ENCODE measurements around the gene PAIP2. TPM values are rescaled to one million over a fixed set of nuclear protein-coding genes. Genes with fewer than 3 reads are reported as not detected.

The PAIP2 gene
- total RNA-seq, 4 donors from 2014 or later, result 13.8 to 67.3 (median 36.5) TPM

DNA sequence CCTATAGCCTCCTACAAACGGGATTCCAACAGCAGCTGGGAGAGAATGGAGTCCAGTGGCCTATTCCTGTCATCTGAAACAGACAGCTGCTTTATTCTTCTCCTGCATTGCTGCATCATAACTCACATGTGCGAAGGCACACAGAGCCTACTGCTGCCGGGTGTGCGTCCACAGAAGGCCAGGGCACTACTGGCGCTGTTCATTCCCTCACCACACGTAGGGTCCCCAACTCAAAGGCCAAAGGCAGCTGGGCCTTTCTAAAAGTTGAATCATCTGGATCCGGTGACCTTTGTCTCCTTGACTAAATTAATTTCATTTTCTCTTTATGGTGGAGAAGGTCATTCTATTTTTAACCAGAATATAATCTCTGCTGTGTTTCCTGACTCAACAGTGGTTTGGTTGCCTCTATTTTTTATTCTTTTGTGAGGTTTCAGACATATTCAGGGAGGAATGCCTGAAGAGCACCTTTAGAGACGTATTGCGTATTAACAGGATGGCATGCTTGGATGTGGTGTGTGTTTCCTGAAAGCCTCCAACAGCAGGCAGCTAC is 73.0 kb downstream of the PAIP2 start:
- intact Hi-C loops (cut with DNase I; ENCODE audit: low total_unique reads), result no loop called here
- peaks cover 41 to 64% (median 43%) of the 10 kb centered on the region in 4 donors for H3K4me1 ChIP-seq
- H3K4me3 ChIP-seq, result no peak overlapping the region
- no peaks in the 10 kb centered on the region for H3K36me3 ChIP-seq
- WGBS, 2 donors (ENCODE audit: low coverage in 1 of 2), result 75 to 87% methylated on average over 3 to 9 of the region's 9 CpGs
- TF ChIP-seq POLR2AphosphoS5 (IDR thresholded peaks at IDR 0.05), result no peak
- TF ChIP-seq, protein P1, sequence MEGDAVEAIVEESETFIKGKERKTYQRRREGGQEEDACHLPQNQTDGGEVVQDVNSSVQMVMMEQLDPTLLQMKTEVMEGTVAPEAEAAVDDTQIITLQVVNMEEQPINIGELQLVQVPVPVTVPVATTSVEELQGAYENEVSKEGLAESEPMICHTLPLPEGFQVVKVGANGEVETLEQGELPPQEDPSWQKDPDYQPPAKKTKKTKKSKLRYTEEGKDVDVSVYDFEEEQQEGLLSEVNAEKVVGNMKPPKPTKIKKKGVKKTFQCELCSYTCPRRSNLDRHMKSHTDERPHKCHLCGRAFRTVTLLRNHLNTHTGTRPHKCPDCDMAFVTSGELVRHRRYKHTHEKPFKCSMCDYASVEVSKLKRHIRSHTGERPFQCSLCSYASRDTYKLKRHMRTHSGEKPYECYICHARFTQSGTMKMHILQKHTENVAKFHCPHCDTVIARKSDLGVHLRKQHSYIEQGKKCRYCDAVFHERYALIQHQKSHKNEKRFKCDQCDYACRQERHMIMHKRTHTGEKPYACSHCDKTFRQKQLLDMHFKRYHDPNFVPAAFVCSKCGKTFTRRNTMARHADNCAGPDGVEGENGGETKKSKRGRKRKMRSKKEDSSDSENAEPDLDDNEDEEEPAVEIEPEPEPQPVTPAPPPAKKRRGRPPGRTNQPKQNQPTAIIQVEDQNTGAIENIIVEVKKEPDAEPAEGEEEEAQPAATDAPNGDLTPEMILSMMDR (IDR thresholded peaks at IDR 0.05), result no peak
- no peak for TF ChIP-seq POLR2A (IDR thresholded peaks at IDR 0.05)
- no peak for TF ChIP-seq EP300 (IDR thresholded peaks at IDR 0.05; ENCODE audit: low read depth)
- H3K27ac ChIP-seq, result peak overlapping the region; percentile 9 to 74 (median 42)
- in situ Hi-C loops (cut with MboI; ENCODE audit: low pct_ligation_motif_present in 1 of 4, low pct_unique_long_range_greater_than_20kb in 1 of 4, low sequenced_read_pairs in 3 of 4), result no loop called here
- no peaks in the 10 kb centered on the region for H3K27me3 ChIP-seq
- DNase-seq, result no peak
- H3K9me3 ChIP-seq, result no peaks in the 10 kb centered on the region

DNA sequence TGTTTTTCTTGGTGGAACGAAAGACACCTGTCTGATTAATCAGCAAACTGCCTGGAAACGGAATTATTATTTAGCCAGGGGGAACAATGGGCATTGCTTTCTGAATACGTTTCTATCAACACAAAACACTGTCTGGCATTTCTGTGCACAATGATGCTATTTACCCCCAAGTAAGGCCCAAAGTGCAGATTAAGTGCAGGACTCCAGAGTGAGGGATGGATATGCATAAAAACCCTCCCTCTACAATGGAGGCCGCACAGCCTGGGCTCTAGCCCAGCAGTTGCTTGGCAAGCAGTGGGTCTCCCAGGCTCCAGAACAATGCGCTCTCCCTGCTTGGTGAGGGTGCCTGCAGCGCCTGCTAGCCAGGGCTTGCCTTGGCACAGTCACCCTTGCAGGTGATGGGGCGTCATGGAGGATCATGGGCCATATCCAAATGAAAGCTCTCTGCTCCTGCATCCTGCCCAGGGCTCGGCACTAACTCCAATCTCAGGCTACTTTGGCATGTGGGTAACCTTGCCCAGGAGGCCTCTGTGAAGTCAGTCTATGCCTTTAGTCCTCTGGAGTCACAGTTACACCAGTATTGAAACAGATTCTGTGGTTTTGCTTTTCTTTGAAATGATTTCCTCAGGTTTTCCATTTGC is 73.7 kb downstream of the PAIP2 start:
- peak in 1 of 3 donors; percentile 29 for TF ChIP-seq POLR2AphosphoS5 (IDR thresholded peaks at IDR 0.05)
- TF ChIP-seq, protein P1 (IDR thresholded peaks at IDR 0.05), result no peak
- Histone ChIP-seq H3K4me3 (no peak overlapping the region), H3K27me3 (no peaks in the 10 kb centered on the region), H3K9me3 (no peaks in the 10 kb centered on the region), H3K27ac (peak overlapping the region; percentile 9 to 74 (median 59)), H3K4me1 (peaks cover 37 to 64% (median 42%) of the 10 kb centered on the region in 4 donors), H3K36me3 (no peaks in the 10 kb centered on the region)
- DNase-seq, result no peak
- intact Hi-C loops (cut with DNase I; ENCODE audit: low total_unique reads), result no loop called here
- WGBS, 2 donors (ENCODE audit: low coverage in 1 of 2), result 70 to 74% methylated on average over 3 to 8 of the region's 8 CpGs
- in situ Hi-C loops (cut with MboI; ENCODE audit: low pct_ligation_motif_present in 1 of 4, low pct_unique_long_range_greater_than_20kb in 1 of 4, low sequenced_read_pairs in 3 of 4), result no loop called here

GRCh38 chr5:139415869-139416268 is 74.2 kb downstream of the PAIP2 start:
- Histone ChIP-seq H3K27me3 (no peaks in the 10 kb centered on the region), H3K9me3 (no peaks in the 10 kb centered on the region), H3K27ac (peak overlapping the region; percentile 9 to 74 (median 59)), H3K4me1 (peaks cover 35 to 59% (median 39%) of the 10 kb centered on the region in 4 donors), H3K36me3 (no peaks in the 10 kb centered on the region), H3K4me3 (no peak overlapping the region)
- TF ChIP-seq, protein P1 (IDR thresholded peaks at IDR 0.05), result no peak
- TF ChIP-seq POLR2A (IDR thresholded peaks at IDR 0.05), result no peak
- TF ChIP-seq POLR2AphosphoS5 (IDR thresholded peaks at IDR 0.05), result no peak
- no peak for TF ChIP-seq EP300 (IDR thresholded peaks at IDR 0.05; ENCODE audit: low read depth)
- intact Hi-C loops (cut with DNase I; ENCODE audit: low total_unique reads) (no loop called here), in situ Hi-C loops (cut with MboI; ENCODE audit: low pct_ligation_motif_present in 1 of 4, low pct_unique_long_range_greater_than_20kb in 1 of 4, low sequenced_read_pairs in 3 of 4) (no loop called here)
- DNase-seq, result no peak

- H3K9me3 ChIP-seq, result no peaks in the 10 kb centered on the region
- H3K36me3 ChIP-seq, result no peaks in the 10 kb centered on the region
- TF ChIP-seq POLR2A (IDR thresholded peaks at IDR 0.05) (peak; percentile 71), POLR2AphosphoS5 (IDR thresholded peaks at IDR 0.05) (peak in 2 of 3 donors; percentile 69 to 88)
- TF ChIP-seq, protein P1 (IDR thresholded peaks at IDR 0.05), result no peak
- in situ Hi-C loops (cut with MboI; ENCODE audit: low pct_ligation_motif_present in 1 of 4, low pct_unique_long_range_greater_than_20kb in 1 of 4, low sequenced_read_pairs in 3 of 4) (no loop called here), intact Hi-C loops (cut with DNase I; ENCODE audit: low total_unique reads) (no loop called here)
- no peaks in the 10 kb centered on the region for H3K27me3 ChIP-seq
- H3K27ac ChIP-seq, result peak overlapping the region; percentile 27 to 74 (median 59)
- no peak overlapping the region for H3K4me3 ChIP-seq
- 68% methylated on average over 9 of the region's 9 CpGs; no CpG with 5 or more reads in 1 of the 2 donors for WGBS, 2 donors (ENCODE audit: low coverage in 1 of 2)
- DNase-seq, result peak; percentile 73
- peaks cover 35 to 58% (median 39%) of the 10 kb centered on the region in 4 donors for H3K4me1 ChIP-seq
Measured at GRCh38 chr5:139416651-139417050, 75.0 kb downstream of the PAIP2 start.

Data from transverse colon (tissue), 4 donors.